Measurements from ENCODE around the gene MFSD2B.

MFSD2B gene

DNA sequence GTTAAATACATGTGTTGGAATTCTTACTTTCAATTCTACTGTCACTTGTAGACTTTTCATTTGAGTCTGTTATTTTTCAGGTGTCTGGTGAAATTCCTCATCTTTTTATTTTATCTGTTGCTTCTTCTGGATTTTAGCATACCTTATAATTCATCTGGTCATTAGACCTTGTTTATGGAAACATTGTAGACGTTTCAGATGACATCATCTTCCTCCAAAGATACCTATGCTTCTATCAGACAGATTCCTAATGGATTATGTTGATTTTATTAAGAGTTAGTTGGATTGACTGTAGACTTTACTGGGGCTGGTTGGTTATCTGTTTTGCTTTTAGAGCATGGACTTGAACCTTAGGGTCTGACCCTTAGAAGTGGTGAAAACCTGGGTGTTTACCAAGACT lies 15.3 kb upstream of the MFSD2B start:
- FAIRE-seq, result no peak
- no peak for TF ChIP-seq CTCF (IDR thresholded peaks at IDR 0.05; ENCODE audit: insufficient read depth, missing control alignments)
- DNase-seq (ENCODE audit: insufficient read length, low spot score), result no peak

DNA sequence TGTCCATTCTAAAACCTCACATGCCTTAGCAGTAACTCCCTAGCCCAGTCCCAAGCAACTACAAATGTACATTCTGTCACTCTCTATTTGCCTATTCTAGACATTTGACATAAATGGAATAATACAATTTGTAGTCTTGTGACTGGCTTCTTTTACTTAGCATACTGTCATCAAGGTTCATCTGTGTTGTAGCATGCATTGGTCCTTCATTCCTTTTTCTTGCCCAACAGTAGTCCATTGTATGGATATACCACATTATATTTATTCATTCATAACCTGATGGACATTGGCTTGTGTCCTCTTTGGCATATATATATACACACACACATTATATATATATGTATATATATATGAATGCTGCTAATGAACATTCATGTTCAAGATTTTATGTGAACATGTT lies 2.2 kb upstream of the MFSD2B start:
- no peak for DNase-seq (ENCODE audit: insufficient read length, low spot score)
- FAIRE-seq, result no peak
- no peak for TF ChIP-seq CTCF (IDR thresholded peaks at IDR 0.05; ENCODE audit: insufficient read depth, missing control alignments)

DNA sequence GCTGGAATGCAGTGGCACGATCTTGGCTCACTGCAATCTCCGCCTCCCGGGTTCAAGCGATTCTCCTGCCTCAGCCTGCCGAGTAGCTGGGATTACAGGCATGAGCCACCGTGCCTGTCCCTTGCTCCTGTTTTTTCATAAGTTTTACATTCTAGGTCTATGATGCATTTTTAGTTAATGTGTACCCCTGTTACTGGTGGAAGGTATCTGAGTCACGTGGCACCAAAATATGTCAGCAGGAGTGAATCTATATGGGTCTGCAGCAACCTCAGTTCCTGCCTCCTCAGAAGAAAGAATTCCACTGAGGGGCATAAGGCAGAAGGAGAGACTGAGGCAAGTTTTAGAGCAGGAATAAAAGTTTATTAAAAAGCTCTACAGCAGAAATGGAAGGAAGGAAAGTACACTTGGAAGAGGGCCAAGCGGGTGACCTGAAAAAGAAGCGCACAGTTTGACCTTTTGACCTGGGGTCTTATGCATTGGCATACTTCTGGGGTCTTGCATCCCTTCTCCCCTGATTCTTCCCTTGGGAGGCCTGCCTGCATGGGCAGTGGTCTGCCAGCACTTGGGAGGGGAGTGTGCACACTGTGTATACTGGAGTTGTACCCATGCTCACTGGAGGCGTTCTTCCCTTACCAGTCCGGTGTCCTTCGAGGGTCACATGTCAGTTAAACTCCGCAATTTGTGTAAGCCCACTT lies 1.1 kb upstream of the MFSD2B start:
- FAIRE-seq (no peak), DNase-seq (ENCODE audit: insufficient read length, low spot score) (no peak)
- no peak for TF ChIP-seq CTCF (IDR thresholded peaks at IDR 0.05; ENCODE audit: insufficient read depth, missing control alignments)

GRCh38 chr2:24009367-24009679 lies 562 bp upstream of the MFSD2B start:
- DNase-seq (ENCODE audit: insufficient read length, low spot score), result no peak
- FAIRE-seq, result no peak
- TF ChIP-seq CTCF (IDR thresholded peaks at IDR 0.05; ENCODE audit: insufficient read depth, missing control alignments), result no peak

DNA sequence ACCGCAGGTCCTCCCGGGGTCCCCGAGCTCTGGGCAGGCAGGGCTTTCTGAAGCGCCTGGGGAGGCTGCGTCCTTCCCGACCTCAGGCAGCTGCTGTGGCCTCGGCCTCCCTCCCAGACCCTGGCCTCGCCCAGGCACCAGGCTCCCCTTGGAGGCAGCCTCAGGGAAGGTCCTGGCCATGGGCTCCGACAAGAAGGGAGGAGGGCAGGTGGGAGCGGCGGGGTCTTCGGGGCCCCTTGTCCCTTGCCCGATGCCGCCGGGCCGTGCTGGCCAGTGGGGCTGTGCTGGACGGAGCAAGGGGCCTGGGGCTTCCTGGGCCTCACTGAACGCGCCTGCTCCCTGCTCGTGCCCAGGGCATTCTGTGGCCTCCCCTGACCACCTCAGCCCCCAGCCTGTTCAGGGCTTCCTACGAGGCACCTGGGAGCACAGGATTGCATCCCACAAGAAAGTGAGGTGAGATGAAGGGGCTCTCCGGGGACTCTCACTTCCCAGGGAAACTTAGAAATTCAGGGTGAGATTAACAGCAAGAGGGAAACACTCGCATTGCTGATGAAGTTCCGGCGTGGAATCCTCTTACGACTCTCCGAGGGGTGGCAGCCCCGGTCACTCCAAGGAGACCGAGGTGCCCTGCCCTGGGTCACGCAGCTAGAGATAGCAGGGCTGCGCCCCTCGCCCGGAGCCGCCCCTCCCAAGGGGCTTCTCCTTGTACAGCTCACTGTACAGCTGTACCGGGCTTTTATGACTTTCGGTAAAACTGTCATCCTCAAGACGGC lies 778 bp downstream of the MFSD2B start:
- FAIRE-seq, result no peak
- no peak for DNase-seq (ENCODE audit: insufficient read length, low spot score)
- TF ChIP-seq CTCF (IDR thresholded peaks at IDR 0.05; ENCODE audit: insufficient read depth, missing control alignments), result no peak

DNA sequence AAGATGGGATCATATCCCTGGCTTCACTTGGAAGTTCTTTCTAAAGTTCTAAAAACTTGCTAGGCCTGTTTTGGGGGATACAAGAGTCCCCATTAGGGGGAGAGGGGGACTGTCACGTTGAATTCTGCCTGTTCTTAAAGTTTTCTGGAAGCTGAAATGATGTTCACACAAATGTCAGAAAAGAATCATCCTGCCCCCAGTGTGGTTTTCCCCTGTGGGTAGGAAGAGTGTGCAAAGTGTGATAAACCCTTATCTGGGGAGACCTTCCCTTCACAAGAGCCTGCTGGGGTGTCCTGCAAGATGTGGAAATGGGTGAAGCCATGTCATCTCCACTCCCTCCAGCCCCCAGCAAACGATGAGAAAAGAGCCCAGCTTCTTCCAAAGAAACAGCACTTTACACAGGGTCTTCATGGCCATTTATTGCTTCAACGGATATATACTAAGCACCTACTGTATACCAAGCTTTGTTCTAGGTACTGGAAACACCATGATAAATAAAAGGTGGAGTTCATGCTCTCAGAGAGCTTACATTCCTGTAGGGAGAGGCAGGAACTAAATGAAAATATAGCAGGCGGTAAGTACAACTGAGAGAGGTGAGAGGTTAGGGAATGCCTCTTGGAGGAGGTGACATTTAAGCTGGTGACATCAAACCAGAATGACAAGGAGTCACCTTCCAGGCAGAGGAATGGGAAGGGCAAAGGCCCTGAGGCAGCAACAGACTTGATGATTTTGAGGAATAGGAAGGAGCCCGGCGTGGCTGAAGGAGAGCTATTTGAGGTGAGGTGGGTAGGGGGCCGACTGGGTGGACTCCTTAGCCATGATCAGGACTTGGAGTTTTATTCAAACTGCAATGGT lies 1.6 kb downstream of the MFSD2B start:
- TF ChIP-seq CTCF (IDR thresholded peaks at IDR 0.05; ENCODE audit: insufficient read depth, missing control alignments), result no peak
- DNase-seq (ENCODE audit: insufficient read length, low spot score), result no peak
- FAIRE-seq, result no peak
